HG02571 (cell line): Measurements from ENCODE around the gene CCDC60.

ENCODE experiments used
- ATAC-seq: cut with Tn5 transposase; IDR thresholded peaks from one replicate; pipeline ENCODE4 v1.9.1; 2021; ENCODE audit warnings: mild to moderate bottlenecking, moderate library complexity; ENCODE audit not compliant: unreplicated experiment

CCDC60 gene

GRCh38 chr12:119381471-119382235, 47.1 kb downstream of the CCDC60 start:
- ATAC-seq = no peak

GRCh38 chr12:119383206-119383605, 48.7 kb downstream of the CCDC60 start:
- no peak for ATAC-seq

GRCh38 chr12:119384340-119384739, 49.8 kb downstream of the CCDC60 start:
- ATAC-seq = no peak

DNA sequence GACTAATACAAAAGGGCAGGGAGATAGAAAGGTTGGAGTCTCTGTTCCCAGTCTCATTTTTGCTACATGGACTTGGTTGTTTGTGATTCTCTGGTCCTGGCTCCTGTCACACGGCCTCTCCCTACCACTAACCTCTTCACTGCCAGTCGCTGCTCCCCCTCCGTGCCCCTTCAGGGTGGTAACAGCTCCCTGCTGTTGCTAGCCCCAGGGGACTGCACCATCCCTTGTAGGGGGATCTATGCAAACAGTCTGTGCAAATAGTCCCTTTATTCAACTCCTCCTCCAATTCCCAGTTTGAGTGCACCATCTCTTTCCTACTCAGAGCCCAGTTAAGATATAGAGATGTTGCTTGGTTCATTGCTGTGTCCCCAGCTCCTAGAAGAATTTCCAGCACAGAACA, 51.1 kb downstream of the CCDC60 start:
- no peak for ATAC-seq

GRCh38 chr12:119389687-119390086, 55.2 kb downstream of the CCDC60 start:
- no peak for ATAC-seq

DNA sequence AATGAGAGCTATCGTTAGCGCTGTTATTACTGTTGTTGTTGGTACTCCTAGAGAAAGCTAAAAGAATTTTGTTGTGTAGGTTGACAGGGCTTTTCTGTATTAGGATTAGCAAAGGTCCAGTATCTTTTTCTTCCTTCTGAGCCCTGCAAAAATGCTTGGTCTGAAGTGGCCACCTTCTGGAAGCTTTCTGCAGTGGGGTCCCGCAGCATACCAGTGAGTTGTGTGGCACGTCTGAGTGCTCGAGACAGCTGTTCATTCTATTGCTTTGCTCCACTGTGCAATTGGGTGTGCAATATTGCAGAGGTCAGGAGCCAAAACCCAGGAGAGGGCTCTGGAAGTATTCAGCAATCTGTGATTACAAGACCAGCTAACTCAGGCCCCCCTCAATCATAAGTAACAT, 57.1 kb downstream of the CCDC60 start:
- ATAC-seq = no peak

GRCh38 chr12:119393677-119394076, 59.1 kb downstream of the CCDC60 start:
- no peak for ATAC-seq

- ATAC-seq = no peak
Observed at GRCh38 chr12:119397540-119397939, 63.0 kb downstream of the CCDC60 start.

DNA sequence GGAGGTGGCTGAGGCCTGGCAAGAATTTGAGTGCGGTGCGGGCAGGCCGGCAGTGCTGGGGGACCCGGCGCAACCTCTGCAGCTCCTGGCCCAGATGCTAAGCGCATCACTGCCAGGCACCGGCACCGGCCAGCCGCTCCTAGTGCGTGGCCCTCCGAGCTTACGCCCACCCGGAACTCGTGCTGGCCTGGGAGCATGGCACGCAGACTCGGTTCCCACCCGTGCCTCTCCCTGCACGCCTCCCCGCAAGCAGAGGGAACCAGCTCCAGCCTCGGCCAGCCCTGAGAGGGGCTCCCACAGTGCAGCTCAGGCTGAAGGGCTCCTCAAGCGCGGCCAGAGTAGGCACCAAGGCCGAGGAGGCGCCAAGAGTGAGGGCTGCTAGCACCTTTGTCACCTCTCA, 63.7 kb downstream of the CCDC60 start:
- ATAC-seq = no peak

- ATAC-seq = no peak
Observed at GRCh38 chr12:119399301-119399700, 64.8 kb downstream of the CCDC60 start.

- no peak for ATAC-seq
Observed at GRCh38 chr12:119406308-119406707, 71.8 kb downstream of the CCDC60 start.

DNA sequence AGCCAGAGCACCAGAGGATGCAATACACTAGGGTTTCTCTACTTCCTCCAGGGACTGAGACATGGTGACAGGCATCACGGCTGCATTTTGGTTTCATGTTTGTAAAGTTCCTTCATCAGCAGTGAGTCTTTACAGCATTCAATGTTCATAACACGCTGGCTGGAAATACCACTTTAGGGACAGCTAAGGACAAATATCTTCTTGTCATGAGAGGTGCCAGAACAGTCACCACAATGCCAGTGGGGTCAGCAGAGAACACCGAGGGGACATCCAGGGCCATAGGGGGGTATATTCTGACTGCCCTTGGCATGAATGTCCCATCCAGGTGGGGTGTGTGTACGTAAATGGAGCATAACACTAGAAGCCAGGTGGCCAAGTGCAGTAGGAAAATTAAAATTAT, 72.3 kb downstream of the CCDC60 start:
- no peak for ATAC-seq

DNA sequence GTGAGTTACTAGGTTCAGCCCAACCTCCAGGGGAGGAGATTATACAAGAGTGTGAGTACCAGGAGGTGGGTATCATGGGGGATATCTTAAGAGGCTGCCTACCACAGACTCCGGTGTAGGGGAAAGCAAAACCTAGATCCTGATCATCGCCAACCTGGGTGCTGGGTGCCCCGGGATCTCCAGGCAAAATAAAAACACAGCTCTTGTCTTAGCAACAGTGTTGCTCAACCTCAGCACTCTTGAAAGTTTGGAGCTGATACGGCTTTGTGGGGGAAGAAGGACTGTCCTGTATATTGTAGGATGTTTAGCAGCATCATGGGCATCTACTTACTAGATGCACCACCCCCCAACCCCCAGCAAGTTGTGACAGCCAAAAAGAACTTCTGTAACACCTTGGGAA, 74.5 kb downstream of the CCDC60 start:
- ATAC-seq = no peak

DNA sequence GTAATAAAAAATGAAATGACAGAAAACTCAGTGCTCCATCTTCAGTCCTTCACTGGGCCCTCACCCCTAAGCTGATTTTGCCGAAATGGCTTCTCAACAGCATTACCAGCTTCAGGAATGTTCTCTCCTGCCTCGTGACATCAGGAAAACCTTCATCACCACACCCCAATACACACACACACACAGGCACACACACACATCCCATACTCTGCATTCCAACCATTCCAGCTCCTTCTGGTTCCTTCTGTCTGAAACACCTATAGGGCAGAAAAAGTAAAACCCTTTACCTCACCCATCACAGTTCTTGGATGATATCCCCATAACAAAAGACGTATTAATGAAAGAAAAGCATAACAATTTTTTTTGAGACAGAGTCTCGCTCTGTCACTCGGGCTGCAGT, 75.9 kb downstream of the CCDC60 start:
- ATAC-seq = no peak

- ATAC-seq = no peak
Observed at GRCh38 chr12:119412306-119412705, 77.8 kb downstream of the CCDC60 start.

- no peak for ATAC-seq
Observed at GRCh38 chr12:119412811-119413794, 78.6 kb downstream of the CCDC60 start.

GRCh38 chr12:119415714-119416113, 81.2 kb downstream of the CCDC60 start:
- ATAC-seq = no peak

- no peak for ATAC-seq
Observed at GRCh38 chr12:119417440-119417839, 82.9 kb downstream of the CCDC60 start.

DNA sequence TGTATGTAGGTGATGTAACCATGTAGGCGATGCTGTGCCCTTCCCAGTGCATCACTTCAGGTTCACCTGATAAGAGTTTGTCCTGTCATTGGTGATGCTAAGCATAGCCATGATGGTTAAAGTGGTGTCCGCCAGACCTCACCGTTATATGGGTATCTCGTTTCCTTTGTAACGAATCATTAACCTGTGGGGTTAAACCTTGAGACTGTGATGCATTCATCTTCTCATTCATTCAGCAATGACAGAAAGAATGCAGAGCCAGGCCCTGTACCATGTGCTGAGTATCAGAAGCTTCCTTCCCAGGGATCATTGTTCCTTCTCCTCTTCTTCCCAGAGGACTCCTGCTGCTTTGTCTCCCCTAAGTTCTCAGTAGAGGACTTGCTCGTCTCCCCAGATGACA, 84.9 kb downstream of the CCDC60 start:
- no peak for ATAC-seq

- ATAC-seq = no peak
Observed at GRCh38 chr12:119423285-119423684, 88.8 kb downstream of the CCDC60 start.

GRCh38 chr12:119425623-119426022, 91.1 kb downstream of the CCDC60 start:
- ATAC-seq = no peak

DNA sequence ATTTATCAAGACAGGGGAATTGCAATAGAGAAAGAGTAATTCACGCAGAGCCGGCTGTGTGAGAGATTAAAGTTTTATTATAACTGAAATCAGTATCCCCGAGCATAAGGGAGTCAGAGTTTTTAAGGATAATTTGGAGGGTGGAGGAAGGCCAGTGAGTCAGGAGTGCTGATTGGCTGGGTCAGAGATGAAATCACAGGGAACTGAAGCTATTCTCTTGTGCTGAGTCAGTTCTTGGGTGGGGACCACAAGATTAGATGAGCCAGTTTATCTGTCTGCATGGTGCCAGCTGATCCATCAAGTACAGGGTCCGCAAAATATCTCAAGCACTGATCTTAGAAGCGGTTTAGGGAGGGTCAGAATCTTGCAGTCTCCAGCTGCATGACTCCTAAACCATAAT, 96.6 kb downstream of the CCDC60 start:
- ATAC-seq = no peak
